GM10248 (cell line): Measurements from ENCODE around the gene TBC1D13.

Experiments used
- CTCF ChIA-PET: fragments of 300-600 bp; sonication (Branson Sonifier 250); formaldehyde crosslinking; extraction: SDS; loops from one replicate; lab custom pipeline; 2021; ENCODE audit warnings: antibody characterized with exemption; lab: Yijun Ruan, JAX
- POLR2A ChIA-PET: fragments of 350-650 bp; sonication (Branson Sonifier 250); formaldehyde crosslinking; extraction: SDS; loops from one replicate; lab custom pipeline; 2020; ENCODE audit warnings: antibody characterized with exemption; lab: Yijun Ruan, JAX
- DNase-seq: peaks from one replicate; pipeline ENCODE4 v3.0.0; 2012; ENCODE audit errors: extremely low spot score
- CTCF ChIP-seq: IDR thresholded peaks from 2 replicates; pipeline ENCODE4 v1.5.1; 2012; ENCODE audit warnings: mild to moderate bottlenecking, low read depth; ENCODE audit errors: extremely low read depth, missing control alignments, control extremely low read depth

Gene TBC1D13

GRCh38 chr9:128757602-128758001 lies 29.5 kb upstream of the TBC1D13 start:
- CTCF ChIA-PET: interaction anchor here (1.6 kb wide), 1 partner anchor 29 kb away, joined by 3 read pairs; no protein-coding TSS in a partner anchor
- POLR2A ChIA-PET: no interaction called here
- DNase-seq: no peak
- no peak for TF ChIP-seq CTCF

GRCh38 chr9:128762671-128763449 lies 24.2 kb upstream of the TBC1D13 start:
- POLR2A ChIA-PET: no interaction called here
- TF ChIP-seq CTCF: no peak
- no peak for DNase-seq
- CTCF ChIA-PET: interaction anchor here (1.0 to 1.4 kb wide), 2 partner anchors 26 to 55 kb away, joined by 3 read pairs; no protein-coding TSS in a partner anchor

GRCh38 chr9:128764361-128764760 lies 22.7 kb upstream of the TBC1D13 start:
- ChIA-PET CTCF (interaction anchor here (0.9 to 1.7 kb wide), 5 partner anchors 12 to 326 kb away, joined by 3 to 9 read pairs (median 4); partner anchors contain the start of gene ENDOG), POLR2A (interaction anchor here (0.6 to 1.2 kb wide), 2 partner anchors 54 to 178 kb away, joined by 3 read pairs; partner anchors contain the start of gene ENDOG)
- TF ChIP-seq CTCF: no peak
- no peak for DNase-seq

GRCh38 chr9:128765499-128765898 lies 21.6 kb upstream of the TBC1D13 start:
- DNase-seq: no peak
- CTCF ChIA-PET: interaction anchor here (0.9 to 1.7 kb wide), 2 partner anchors 13 to 53 kb away, joined by 4 to 9 read pairs; partner anchors contain the start of gene ENDOG
- TF ChIP-seq CTCF: no peak
- POLR2A ChIA-PET: interaction anchor here (1.2 kb wide), 1 partner anchor 52 kb away, joined by 3 read pairs; the partner anchor contains the start of gene ENDOG

GRCh38 chr9:128768606-128769005 lies 18.4 kb upstream of the TBC1D13 start:
- ChIA-PET CTCF (interaction anchor here (1.0 to 1.2 kb wide), 2 partner anchors 23 to 61 kb away, joined by 3 to 4 read pairs; no protein-coding TSS in a partner anchor), POLR2A (no interaction called here)
- DNase-seq: no peak
- no peak for TF ChIP-seq CTCF

GRCh38 chr9:128770286-128771030 lies 16.6 kb upstream of the TBC1D13 start:
- CTCF ChIA-PET: interaction anchor here (0.8 to 2.5 kb wide), 5 partner anchors 11 to 158 kb away, joined by 3 to 9 read pairs (median 3); partner anchors contain the start of gene ENDOG
- POLR2A ChIA-PET: interaction anchor here (1.4 kb wide), 1 partner anchor 218 kb away, joined by 4 read pairs; the partner anchor contains the start of gene SPTAN1
- TF ChIP-seq CTCF: no peak
- no peak for DNase-seq
